Thyroid gland (tissue), 4 donors: ENCODE data around the gene FKBP7. TPM values are rescaled to one million over a fixed set of nuclear protein-coding genes. Genes with fewer than 3 reads are reported as not detected.
"Not testable (repeated sequence)": the region's sequence is repeated elsewhere in the genome, so short reads cannot be mapped to it uniquely, and the experiment has no call there.

Experiments used
- DNase-seq, 2 donors: peaks; one replicate each; pipeline ENCODE4 v3.0.0-alpha.2; 2019
- H3K27ac ChIP-seq, 3 donors: fragments of 200-600 bp; sonication (generic); 1 replicate in 2 of 3; 2 replicates in 1 of 3; pipeline ENCODE4 v1.5.1; 2016 to 2019; ENCODE audit warnings: mild to moderate bottlenecking in 1 of 3, moderate library complexity in 1 of 3
- H3K27me3 ChIP-seq: fragments of 200-600 bp; sonication (generic); one replicate; pipeline ENCODE4 v1.5.1; 2019
- H3K36me3 ChIP-seq, 2 donors: fragments of 200-600 bp; sonication (generic); one replicate each; pipeline ENCODE4 v1.5.1; 2016 to 2019
- H3K4me1 ChIP-seq, 2 donors: fragments of 200-600 bp; sonication (generic); one replicate each; pipeline ENCODE4 v1.5.1; 2017 to 2019
- H3K4me3 ChIP-seq, 3 donors: fragments of 200-600 bp; sonication (generic); replicated peaks in 1 of 3; 1 replicate in 2 of 3; 2 replicates in 1 of 3; pipeline ENCODE4 v1.5.1; 2016; ENCODE audit warnings: mild to moderate bottlenecking in 1 of 3
- H3K9me3 ChIP-seq: fragments of 200-600 bp; sonication (generic); one replicate; pipeline ENCODE4 v1.5.1; 2017
- CTCF ChIP-seq, 6 experiments: fragments of 200-600 bp in 3 of 6; fragments of 450-650 bp in 3 of 6; sonication (generic) in 3 of 6; IDR thresholded peaks; one replicate each; pipeline ENCODE4 v1.5.1; 2016 to 2019; ENCODE audit warnings: antibody characterized with exemption in 6 of 6, mild to moderate bottlenecking in 2 of 6, inconsistent platforms in 1 of 6, moderate library complexity in 1 of 6
- POLR2A ChIP-seq, 2 donors: fragments of 450-650 bp; IDR thresholded peaks; one replicate each; pipeline ENCODE4 v1.6.1; 2017; ENCODE audit warnings: antibody characterized with exemption in 2 of 2, mild to moderate bottlenecking in 2 of 2, moderate library complexity in 1 of 2
- WGBS, 2 donors: methylation state at CpG; one replicate each; pipeline ENCODE4 v1.1.5; 2017; 5-methylcytosine and 5-hydroxymethylcytosine counted together
- intact Hi-C: fragments of 100-400 bp; cut with DNase I; formaldehyde crosslinking; loops from one replicate; pipeline ENCODE4 v1.15.1; 2023
- total RNA-seq, 4 donors: library from RNA; depleted of rRNA; stranded (reverse); fragments of >200 nt; gene quantifications; one replicate each; pipeline ENCODE4 v1.2.3, GENCODE V29; 2016

Gene FKBP7
- total RNA-seq = 10 to 100 TPM; 10.0 to 22.4 (median 16.5) TPM

- Histone ChIP-seq H3K36me3 (no peaks in the 10 kb centered on the region), H3K9me3 (no peaks in the 10 kb centered on the region), H3K4me3 (peak within 1 kb of the TSS; percentile 43 to 63 (median 53)), H3K27ac (peak within 1 kb of the TSS; percentile 95 to 97 (median 97)), H3K27me3 (no peaks in the 10 kb centered on the region), H3K4me1 (peaks cover 26 to 35% of the 10 kb centered on the region in 2 donors)
- peak; percentile 82 to 87 for DNase-seq
- 1 to 2% methylated on average over 56 of the region's 56 CpGs for WGBS, 2 donors
- intact Hi-C loops = no loop called here
- TF ChIP-seq CTCF (IDR thresholded peaks at IDR 0.05) = peak in 4 of 6 experiments; percentile 11 to 62 (median 46)
- peak; percentile 36 to 92 for TF ChIP-seq POLR2A (IDR thresholded peaks at IDR 0.05)
These were observed at the start of gene FKBP7 for GRCh38 chr2:178478439-178479274. TSS of gene FKBP7 (minus strand) at chr2:178478600. CDS start at chr2:178478499, 101 bp downstream.

GRCh38 chr2:178527592-178527991, 49.2 kb upstream of the FKBP7 start:
- DNase-seq = no peak
- 88 to 95% methylated on average over 2 of the region's 2 CpGs for WGBS, 2 donors
- H3K4me1 ChIP-seq = peaks cover 0 to 6% of the 10 kb centered on the region in 2 donors
- peaks cover 2 to 4% of the 10 kb centered on the region in 2 donors for H3K36me3 ChIP-seq
- intact Hi-C loops = no loop called here
- no peaks in the 10 kb centered on the region for H3K9me3 ChIP-seq
- no peak overlapping the region for H3K27ac ChIP-seq
- no peaks in the 10 kb centered on the region for H3K27me3 ChIP-seq
- no peak overlapping the region for H3K4me3 ChIP-seq
- TF ChIP-seq POLR2A (IDR thresholded peaks at IDR 0.05) (no peak), CTCF (IDR thresholded peaks at IDR 0.05) (no peak)

- Histone ChIP-seq H3K9me3 (no peaks in the 10 kb centered on the region), H3K4me3 (no peak overlapping the region), H3K36me3 (no peaks in the 10 kb centered on the region), H3K27ac (no peak overlapping the region), H3K4me1 (peaks cover 0 to 6% of the 10 kb centered on the region in 2 donors), H3K27me3 (no peaks in the 10 kb centered on the region)
- DNase-seq = no peak
- intact Hi-C loops = no loop called here
- TF ChIP-seq CTCF (IDR thresholded peaks at IDR 0.05) (no peak), POLR2A (IDR thresholded peaks at IDR 0.05) (no peak)
- WGBS, 2 donors = 97 to 98% methylated on average over 4 of the region's 4 CpGs
These were observed 47.9 kb upstream of the FKBP7 start for GRCh38 chr2:178526256-178526655.

DNA sequence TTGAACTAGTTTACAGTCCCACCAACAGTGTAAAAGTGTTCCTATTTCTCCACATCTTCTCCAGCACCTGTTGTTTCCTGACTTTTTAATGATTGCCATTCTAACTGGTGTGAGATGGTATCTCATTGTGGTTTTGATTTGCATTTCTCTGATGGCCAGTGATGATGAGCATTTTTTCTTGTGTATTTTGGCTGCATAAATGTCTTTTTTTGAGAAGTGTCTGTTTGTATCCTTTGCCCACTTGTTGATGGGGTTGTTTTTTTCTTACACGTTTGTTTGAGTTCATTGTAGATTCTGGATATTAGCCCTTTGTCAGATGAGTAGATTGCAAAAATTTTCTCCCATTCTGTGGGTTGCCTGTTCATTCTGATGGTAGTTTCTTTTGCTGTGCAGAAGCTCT, 47.1 kb upstream of the FKBP7 start:
- H3K27me3 ChIP-seq, H3K4me1 ChIP-seq, H3K9me3 ChIP-seq, intact Hi-C loops, H3K36me3 ChIP-seq, DNase-seq, H3K27ac ChIP-seq, H3K4me3 ChIP-seq: not testable (repeated sequence)
- WGBS, 2 donors = 72 to 81% methylated on average over 1 of the region's 1 CpG

GRCh38 chr2:178525010-178525409, 46.6 kb upstream of the FKBP7 start:
- intact Hi-C loops, DNase-seq, H3K27ac ChIP-seq, H3K4me1 ChIP-seq, H3K9me3 ChIP-seq, H3K27me3 ChIP-seq, H3K36me3 ChIP-seq, H3K4me3 ChIP-seq: not testable (repeated sequence)
- WGBS, 2 donors = 97 to 98% methylated on average over 4 to 5 of the region's 5 CpGs

GRCh38 chr2:178523596-178524134, 45.3 kb upstream of the FKBP7 start:
- no peak for DNase-seq
- Histone ChIP-seq H3K4me3 (peak overlapping the region; percentile 11 to 53 (median 51)), H3K9me3 (no peaks in the 10 kb centered on the region), H3K4me1 (peaks cover 0 to 6% of the 10 kb centered on the region in 2 donors), H3K36me3 (no peaks in the 10 kb centered on the region), H3K27me3 (no peaks in the 10 kb centered on the region), H3K27ac (peak overlapping the region in 2 of 3 donors; percentile 6 to 43)
- WGBS, 2 donors = 49 to 58% methylated on average over 8 of the region's 8 CpGs
- no peak for TF ChIP-seq POLR2A (IDR thresholded peaks at IDR 0.05)
- no peak for TF ChIP-seq CTCF (IDR thresholded peaks at IDR 0.05)
- intact Hi-C loops = no loop called here
